GM06990 (cell line): ENCODE results near the gene KRTAP19-2.

Experiments used
- DNase-seq: peaks from one replicate; pipeline ENCODE4 v3.0.0-alpha.2; 2011; ENCODE audit not compliant: insufficient read length; ENCODE audit errors: extremely low read depth
- H3K27me3 ChIP-seq: replicated peaks from 2 replicates; pipeline ENCODE4 v1.6.0; 2011; ENCODE audit warnings: low read length; ENCODE audit not compliant: control insufficient read depth, insufficient read depth
- H3K36me3 ChIP-seq: 2 replicates; pipeline ENCODE4 v1.5.1; 2011; ENCODE audit warnings: low read length; ENCODE audit not compliant: control insufficient read depth, insufficient read depth
- H3K4me3 ChIP-seq: replicated peaks from 2 replicates; pipeline ENCODE4 v1.5.1; 2011; ENCODE audit warnings: low read depth, mild to moderate bottlenecking, control low read depth, low read length
- CTCF ChIP-seq: IDR thresholded peaks from 2 replicates; pipeline ENCODE4 v1.5.1; 2011; ENCODE audit warnings: low read length, control low read depth, mild to moderate bottlenecking, inconsistent platforms; ENCODE audit not compliant: insufficient read depth, poor library complexity, severe bottlenecking

KRTAP19-2 gene

GRCh38 chr21:30491963-30492428 lies 4.8 kb upstream of the KRTAP19-2 start, which contains the start of gene KRTAP19-3:
KRTAP19-3 (minus strand) TSS chr21:30492013; CDS start chr21:30491957, 56 bp downstream.
- DNase-seq, result no peak
- Histone ChIP-seq H3K4me3 (no peak within 1 kb of the TSS), H3K27me3 (no peaks in the 10 kb centered on the region), H3K36me3 (no peaks in the 10 kb centered on the region)
- no peak for TF ChIP-seq CTCF

- TF ChIP-seq CTCF, result no peak
- Histone ChIP-seq H3K36me3 (no peaks in the 10 kb centered on the region), H3K4me3 (no peak overlapping the region), H3K27me3 (no peaks in the 10 kb centered on the region)
- DNase-seq, result no peak
These were observed 1.1 kb downstream of the KRTAP19-2 start for GRCh38 chr21:30486180-30486579.

- no peaks in the 10 kb centered on the region for H3K36me3 ChIP-seq
- no peak for DNase-seq
- H3K27me3 ChIP-seq, result no peaks in the 10 kb centered on the region
- TF ChIP-seq CTCF, result no peak
- H3K4me3 ChIP-seq, result no peak overlapping the region
These were observed 5.1 kb downstream of the KRTAP19-2 start for GRCh38 chr21:30482130-30482529.

DNA sequence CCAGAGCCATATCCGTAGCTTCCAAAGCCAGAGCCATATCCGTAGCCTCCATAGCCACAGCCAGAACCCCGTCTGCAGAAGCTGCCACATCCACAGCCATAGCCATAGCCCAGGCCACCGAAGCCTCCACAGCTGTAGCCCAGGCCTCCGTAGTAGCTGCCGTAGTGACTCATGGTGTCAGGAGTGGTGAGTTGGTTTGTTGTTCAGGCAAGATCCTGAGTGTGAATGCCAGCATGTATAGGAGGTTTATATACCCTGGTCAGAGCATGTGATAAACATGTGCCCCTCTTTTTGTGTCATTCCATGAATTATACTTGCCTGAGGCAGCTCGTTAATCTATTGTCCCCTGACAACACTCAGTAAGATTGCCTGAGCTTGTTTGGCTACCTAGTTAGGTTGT lies 7.1 kb downstream of the KRTAP19-2 start, which contains the start of gene KRTAP19-1:
Gene KRTAP19-1 (minus strand): TSS at position 223 of the 400 bp plus-strand sequence. CDS start 50 bp downstream, at position 173.
- H3K27me3 ChIP-seq, result no peaks in the 10 kb centered on the region
- H3K36me3 ChIP-seq, result no peaks in the 10 kb centered on the region
- DNase-seq, result no peak
- no peak within 1 kb of the TSS for H3K4me3 ChIP-seq
- no peak for TF ChIP-seq CTCF

- H3K4me3 ChIP-seq, result no peak overlapping the region
- DNase-seq, result no peak
- no peaks in the 10 kb centered on the region for H3K27me3 ChIP-seq
- TF ChIP-seq CTCF, result no peak
- H3K36me3 ChIP-seq, result no peaks in the 10 kb centered on the region
These were observed 8.0 kb downstream of the KRTAP19-2 start for GRCh38 chr21:30479259-30479658.

DNA sequence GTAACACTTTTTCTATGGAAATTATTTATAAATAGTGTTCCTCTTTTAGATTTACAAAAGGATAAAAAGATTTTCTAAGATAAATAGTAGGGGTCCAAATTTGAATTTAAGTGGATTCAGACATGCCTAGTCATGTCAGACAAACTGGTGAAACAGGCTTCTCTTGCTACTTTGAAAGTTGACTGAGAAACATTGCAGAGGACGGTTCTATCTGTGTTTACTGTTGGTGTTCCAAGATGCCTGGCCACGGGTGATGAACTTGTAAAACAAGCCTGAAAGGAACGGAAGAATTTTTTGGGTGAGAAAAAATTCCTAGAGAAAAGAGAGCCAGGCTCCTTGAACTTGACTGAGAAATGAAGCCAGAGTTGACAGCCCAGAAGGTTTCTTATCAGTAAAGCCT lies 9.2 kb downstream of the KRTAP19-2 start:
- no peak overlapping the region for H3K4me3 ChIP-seq
- DNase-seq, result no peak
- TF ChIP-seq CTCF, result no peak
- no peaks in the 10 kb centered on the region for H3K36me3 ChIP-seq
- no peaks in the 10 kb centered on the region for H3K27me3 ChIP-seq
